KG1 (cell line): ENCODE results near the gene VSIR.

Source experiments
- DNase-seq: peaks from one replicate; lab custom pipeline; 2025; lab: John Stamatoyannopoulos, UW

The VSIR gene

GRCh38 chr10:71782221-71782916, 9.0 kb upstream of the VSIR start:
- DNase-seq, result no peak

GRCh38 chr10:71780719-71781118, 7.4 kb upstream of the VSIR start:
- DNase-seq, result no peak

GRCh38 chr10:71780156-71780555, 6.8 kb upstream of the VSIR start:
- no peak for DNase-seq

- DNase-seq, result no peak
Observed at GRCh38 chr10:71779641-71780040, 6.3 kb upstream of the VSIR start.

- DNase-seq, result no peak
Observed at GRCh38 chr10:71778071-71778825, 4.9 kb upstream of the VSIR start.

GRCh38 chr10:71777213-71777985, 4.1 kb upstream of the VSIR start:
- DNase-seq, result no peak

GRCh38 chr10:71776481-71776925, 3.2 kb upstream of the VSIR start:
- DNase-seq, result no peak

- DNase-seq, result peak; percentile 69
Observed at GRCh38 chr10:71774916-71775702, 1.8 kb upstream of the VSIR start.

GRCh38 chr10:71772832-71773220, 494 bp downstream of the VSIR start:
- DNase-seq, result no peak

GRCh38 chr10:71771821-71772617, 1.3 kb downstream of the VSIR start:
- no peak for DNase-seq

GRCh38 chr10:71771204-71771603, 2.1 kb downstream of the VSIR start:
- DNase-seq, result no peak

- DNase-seq, result no peak
Observed at GRCh38 chr10:71770789-71771188, 2.5 kb downstream of the VSIR start.

GRCh38 chr10:71770255-71770654, 3.1 kb downstream of the VSIR start:
- DNase-seq, result no peak

- DNase-seq, result no peak
Observed at GRCh38 chr10:71769279-71769823, 4.0 kb downstream of the VSIR start.

GRCh38 chr10:71767420-71768035, 5.8 kb downstream of the VSIR start:
- DNase-seq, result no peak

GRCh38 chr10:71766717-71767419, 6.5 kb downstream of the VSIR start:
- DNase-seq, result no peak

- no peak for DNase-seq
Observed at GRCh38 chr10:71765906-71766716, 7.2 kb downstream of the VSIR start.

- no peak for DNase-seq
Observed at GRCh38 chr10:71765176-71765904, 8.0 kb downstream of the VSIR start.
